ENCODE results near the gene AMBRA1.

Gene AMBRA1

GRCh38 chr11:46506483-46506791 lies 87.4 kb downstream of the AMBRA1 start:
- no peak for DNase-seq (ENCODE audit: low spot score)

- DNase-seq (ENCODE audit: low spot score), result no peak
These were observed 87.9 kb downstream of the AMBRA1 start for GRCh38 chr11:46505741-46506482.

- DNase-seq (ENCODE audit: low spot score), result no peak
These were observed 88.8 kb downstream of the AMBRA1 start for GRCh38 chr11:46504817-46505613.

- no peak for DNase-seq (ENCODE audit: low spot score)
These were observed 94.0 kb downstream of the AMBRA1 start for GRCh38 chr11:46499821-46500220.

DNA sequence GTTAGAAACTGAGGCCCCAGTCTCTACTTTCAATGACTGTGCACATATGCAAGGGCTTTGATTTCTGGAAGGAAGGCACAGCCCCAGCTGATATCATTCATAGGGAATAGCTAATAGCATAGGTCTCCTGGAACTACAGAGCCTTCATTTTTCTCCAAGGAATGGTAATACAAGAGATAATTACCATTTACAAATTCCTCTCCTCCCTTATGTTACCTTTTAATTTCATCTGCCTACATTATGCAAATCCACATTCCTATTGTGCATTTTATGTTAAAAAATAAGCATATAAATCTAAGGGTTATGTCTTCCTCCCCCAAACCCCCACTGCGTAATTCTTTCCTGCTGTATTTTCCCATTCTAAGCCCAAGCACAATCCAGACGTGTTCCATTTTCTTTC lies 94.9 kb downstream of the AMBRA1 start:
- DNase-seq (ENCODE audit: low spot score), result no peak

DNA sequence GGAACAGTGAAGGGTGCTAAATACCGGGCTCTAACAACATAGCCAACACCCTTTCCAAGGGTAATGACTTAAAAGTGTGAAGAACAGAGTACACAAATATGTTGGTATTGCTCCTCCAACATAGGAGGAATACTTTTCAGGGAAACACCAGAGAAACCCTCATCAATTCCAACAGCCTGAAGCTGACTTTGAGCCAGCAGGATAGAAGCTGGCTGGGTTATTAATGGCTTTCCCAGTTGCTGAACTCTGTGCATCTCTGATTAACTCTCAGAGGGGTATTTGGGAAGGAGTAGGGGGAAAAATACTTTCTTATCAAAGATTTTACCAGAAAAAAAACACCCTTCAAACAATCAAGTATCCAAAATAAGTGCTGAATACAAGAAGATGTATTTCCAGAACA lies 95.6 kb downstream of the AMBRA1 start:
- DNase-seq (ENCODE audit: low spot score), result no peak

GRCh38 chr11:46497498-46497897 lies 96.3 kb downstream of the AMBRA1 start:
- DNase-seq (ENCODE audit: low spot score), result no peak

DNA sequence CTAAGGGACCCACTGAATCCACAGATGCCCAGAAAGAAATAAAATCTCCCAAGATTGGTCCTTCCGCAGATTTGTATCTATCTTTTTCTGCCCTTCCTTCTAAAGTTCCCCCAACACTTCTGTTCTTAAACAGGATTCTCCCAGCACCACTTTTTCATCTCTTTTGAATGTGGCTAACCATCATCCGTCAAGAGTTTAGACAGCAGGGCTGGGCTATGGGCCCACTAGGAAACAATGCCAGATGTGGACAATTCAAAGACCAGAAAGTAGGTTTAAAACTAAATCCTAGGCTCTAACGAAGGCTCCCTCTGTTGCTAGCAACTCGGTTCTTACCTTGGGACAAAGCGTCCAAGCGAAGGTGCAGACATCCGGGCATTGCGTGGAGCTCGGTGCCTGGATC lies 100.0 kb downstream of the AMBRA1 start:
- DNase-seq (ENCODE audit: low spot score), result no peak

- no peak for DNase-seq (ENCODE audit: low spot score)
These were observed 101.3 kb downstream of the AMBRA1 start for GRCh38 chr11:46492532-46492931.

DNA sequence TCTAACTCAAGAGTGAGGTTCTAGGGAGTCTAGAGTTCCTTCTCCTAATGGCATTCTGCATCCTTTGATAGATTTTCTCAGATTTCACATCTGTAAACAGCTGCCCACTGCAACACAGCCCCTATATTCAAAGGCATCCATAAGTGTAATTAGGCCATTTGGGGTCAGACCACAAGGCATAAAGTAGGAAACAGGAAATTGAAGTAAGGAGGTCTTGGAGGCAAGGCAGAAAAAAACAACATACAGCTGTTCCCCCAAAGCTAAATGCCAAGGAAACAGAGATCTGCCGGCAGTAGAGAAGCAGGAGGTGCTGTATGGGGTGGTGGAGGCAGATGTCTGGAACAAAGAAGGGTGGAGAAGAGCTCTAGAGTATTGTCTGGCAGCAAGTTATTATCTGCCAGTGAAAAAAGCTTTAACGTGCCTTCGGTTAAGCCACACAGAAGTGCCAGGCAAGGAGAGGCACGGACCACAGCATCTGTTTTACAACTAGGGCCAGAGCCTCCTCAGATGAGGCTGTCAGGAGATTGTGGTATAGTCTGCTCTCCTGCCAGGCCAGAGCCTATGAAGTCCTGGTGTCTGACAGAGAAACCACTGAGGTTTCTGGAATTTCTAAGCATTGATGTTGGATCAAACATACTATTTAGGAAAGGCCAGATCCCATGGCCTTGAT lies 102.0 kb downstream of the AMBRA1 start:
- DNase-seq (ENCODE audit: low spot score), result no peak

- DNase-seq (ENCODE audit: low spot score), result peak; percentile 42
These were observed 103.2 kb downstream of the AMBRA1 start for GRCh38 chr11:46490666-46491065.

GRCh38 chr11:46489656-46490560 lies 103.9 kb downstream of the AMBRA1 start:
- DNase-seq (ENCODE audit: low spot score), result peak; percentile 64

- DNase-seq (ENCODE audit: low spot score), result no peak
These were observed 107.9 kb downstream of the AMBRA1 start for GRCh38 chr11:46485856-46486443.

- DNase-seq (ENCODE audit: low spot score), result no peak
These were observed 109.7 kb downstream of the AMBRA1 start for GRCh38 chr11:46484101-46484500.

DNA sequence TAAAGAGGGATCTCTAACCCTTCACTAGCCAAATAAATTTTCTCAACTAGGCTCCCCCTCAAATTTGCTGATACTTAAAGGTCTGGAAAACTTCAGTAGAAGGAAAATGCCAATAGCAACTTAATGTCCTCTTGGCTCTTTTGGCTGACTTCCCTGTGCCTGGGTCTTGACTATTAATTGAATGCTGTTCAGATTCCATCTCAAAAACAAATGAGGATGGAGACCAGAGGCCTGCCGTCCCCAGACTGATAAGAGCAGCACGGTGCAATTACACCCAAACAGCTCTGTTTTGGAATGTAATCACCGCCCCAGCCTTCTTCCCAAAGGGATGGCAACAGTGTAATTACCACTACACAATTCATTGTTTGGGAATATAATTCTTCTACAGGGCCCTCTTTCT lies 112.9 kb downstream of the AMBRA1 start:
- DNase-seq (ENCODE audit: low spot score), result no peak

GRCh38 chr11:46480166-46480726 lies 113.6 kb downstream of the AMBRA1 start:
- DNase-seq (ENCODE audit: low spot score), result no peak

DNA sequence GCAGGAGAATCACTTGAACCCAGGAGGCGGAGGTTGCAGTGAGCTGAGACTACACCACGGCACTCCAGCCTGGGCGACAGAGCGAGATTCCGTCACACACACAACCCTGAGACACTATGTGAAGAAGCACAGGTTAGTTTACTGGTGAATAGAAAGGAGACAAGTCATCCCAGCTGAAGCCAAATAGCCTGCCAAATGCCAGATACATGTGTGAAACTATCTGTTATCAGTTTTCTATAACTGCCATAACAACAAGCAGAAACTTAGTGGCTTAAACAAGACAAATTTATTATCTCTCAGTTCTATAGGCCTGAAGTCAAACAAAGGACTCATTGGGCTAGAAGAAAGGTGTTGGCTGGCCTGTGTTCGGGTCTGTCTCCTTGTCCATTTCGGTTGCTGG lies 114.2 kb downstream of the AMBRA1 start:
- DNase-seq (ENCODE audit: low spot score), result no peak

GRCh38 chr11:46478196-46478595 lies 115.6 kb downstream of the AMBRA1 start:
- no peak for DNase-seq (ENCODE audit: low spot score)

DNA sequence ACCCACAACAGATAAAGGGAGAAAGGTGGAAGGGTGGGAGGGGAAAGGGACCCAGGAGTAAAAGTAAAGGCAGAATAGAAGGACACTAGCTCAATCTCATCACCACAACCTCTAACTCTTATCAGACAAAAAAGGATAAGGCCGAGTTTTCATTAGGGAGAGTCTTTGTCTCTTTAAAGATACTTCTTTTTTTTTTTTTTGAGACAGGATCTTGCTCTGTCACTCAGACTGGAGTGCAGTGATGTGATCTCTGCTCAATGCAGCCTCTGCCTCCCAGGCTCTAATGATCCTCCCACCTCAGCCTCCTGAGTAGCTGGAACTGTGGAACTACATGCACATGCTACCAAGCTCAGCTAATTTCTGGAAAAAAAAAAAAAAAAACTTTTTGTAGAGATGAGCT lies 116.7 kb downstream of the AMBRA1 start:
- no peak for DNase-seq (ENCODE audit: low spot score)

DNA sequence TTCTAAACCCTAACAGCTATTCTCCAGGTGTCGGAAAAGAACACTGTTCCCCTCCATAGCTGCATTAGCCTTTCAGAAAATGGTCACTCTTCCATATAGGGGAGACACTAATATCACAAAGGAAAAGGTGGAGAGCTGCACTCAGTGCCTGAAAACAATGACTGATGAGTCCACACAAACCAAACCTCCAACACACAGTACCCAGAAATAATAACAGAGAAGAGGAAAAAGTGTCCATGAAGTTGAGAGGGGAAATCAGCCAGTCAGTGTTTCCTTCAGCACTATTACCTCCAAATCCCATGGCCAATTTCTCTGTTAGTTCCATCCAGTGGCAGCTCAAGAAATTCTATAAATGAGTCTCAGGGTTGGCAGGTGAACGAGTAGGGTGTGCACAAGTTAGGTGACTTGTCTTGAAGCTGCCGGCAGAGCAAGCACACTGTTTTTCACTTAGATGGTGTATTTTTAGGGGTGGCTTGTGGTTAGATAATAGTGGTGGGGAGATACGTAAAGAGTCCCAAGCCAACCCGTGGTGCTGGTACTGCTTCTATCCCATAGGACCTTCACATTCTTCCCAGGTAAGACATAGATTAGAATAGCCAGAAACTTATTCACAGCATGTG lies 117.8 kb downstream of the AMBRA1 start:
- no peak for DNase-seq (ENCODE audit: low spot score)
